Activated B cell treated with CpG ODN at 0.5 μM for 24 hours (primary cell): ENCODE data around the gene CMKLR1. TPM values are rescaled to one million over a fixed set of nuclear protein-coding genes. Genes with fewer than 3 reads are reported as not detected.

Experiments
- ATAC-seq: fragments of 200-7000 bp; cut with Tn5 transposase; one replicate; pipeline ENCODE4 v1.10.0; 2021; ENCODE audit warnings: low read depth, mild to moderate bottlenecking, moderate library complexity
- CTCF ChIA-PET: fragments of 350-600 bp; sonication (Branson Sonifier 250); formaldehyde crosslinking; loops from one replicate; lab custom pipeline; 2021; ENCODE audit warnings: antibody characterized with exemption; lab: Charles Lee
- POLR2A ChIA-PET: fragments of 350-600 bp; sonication (Branson Sonifier 250); formaldehyde crosslinking; loops from one replicate; lab custom pipeline; 2021; ENCODE audit warnings: antibody characterized with exemption; lab: Charles Lee
- DNase-seq: peaks from one replicate; pipeline ENCODE4 v3.0.0; 2022
- H3K27ac Mint-ChIP-seq: one replicate; pipeline ENCODE4 v1.8.0; 2020; ENCODE audit warnings: mixed read lengths
- H3K27me3 Mint-ChIP-seq: one replicate; pipeline ENCODE4 v1.8.0; 2021; ENCODE audit warnings: mixed read lengths
- H3K36me3 Mint-ChIP-seq: one replicate; pipeline ENCODE4 v1.8.0; 2021; ENCODE audit warnings: low read depth, mixed read lengths
- H3K4me1 Mint-ChIP-seq: one replicate; pipeline ENCODE4 v1.8.0; 2021; ENCODE audit warnings: mixed read lengths
- H3K4me3 Mint-ChIP-seq: one replicate; pipeline ENCODE4 v1.8.0; 2020; ENCODE audit warnings: mild to moderate bottlenecking, mixed read lengths
- H3K9me3 Mint-ChIP-seq: one replicate; pipeline ENCODE4 v1.8.0; 2020; ENCODE audit warnings: mixed read lengths
- intact Hi-C: fragments of 100-400 bp; cut with micrococcal nuclease; formaldehyde crosslinking; loops from one replicate; pipeline ENCODE4 v1.15.1; 2024
- total RNA-seq: library from RNA; stranded (reverse); gene quantifications from 2 replicates; pipeline ENCODE4 v1.2.3, GENCODE V29; 2022
- TF ChIP-seq, protein P1 (sequence below): fragments of 200-600 bp; IDR thresholded peaks from one replicate; pipeline ENCODE4 v1.8.0; 2022; ENCODE audit warnings: antibody characterized with exemption, mild to moderate bottlenecking

CMKLR1 gene
- total RNA-seq, 1 donor from 2014 or later: 0.24 TPM

DNA sequence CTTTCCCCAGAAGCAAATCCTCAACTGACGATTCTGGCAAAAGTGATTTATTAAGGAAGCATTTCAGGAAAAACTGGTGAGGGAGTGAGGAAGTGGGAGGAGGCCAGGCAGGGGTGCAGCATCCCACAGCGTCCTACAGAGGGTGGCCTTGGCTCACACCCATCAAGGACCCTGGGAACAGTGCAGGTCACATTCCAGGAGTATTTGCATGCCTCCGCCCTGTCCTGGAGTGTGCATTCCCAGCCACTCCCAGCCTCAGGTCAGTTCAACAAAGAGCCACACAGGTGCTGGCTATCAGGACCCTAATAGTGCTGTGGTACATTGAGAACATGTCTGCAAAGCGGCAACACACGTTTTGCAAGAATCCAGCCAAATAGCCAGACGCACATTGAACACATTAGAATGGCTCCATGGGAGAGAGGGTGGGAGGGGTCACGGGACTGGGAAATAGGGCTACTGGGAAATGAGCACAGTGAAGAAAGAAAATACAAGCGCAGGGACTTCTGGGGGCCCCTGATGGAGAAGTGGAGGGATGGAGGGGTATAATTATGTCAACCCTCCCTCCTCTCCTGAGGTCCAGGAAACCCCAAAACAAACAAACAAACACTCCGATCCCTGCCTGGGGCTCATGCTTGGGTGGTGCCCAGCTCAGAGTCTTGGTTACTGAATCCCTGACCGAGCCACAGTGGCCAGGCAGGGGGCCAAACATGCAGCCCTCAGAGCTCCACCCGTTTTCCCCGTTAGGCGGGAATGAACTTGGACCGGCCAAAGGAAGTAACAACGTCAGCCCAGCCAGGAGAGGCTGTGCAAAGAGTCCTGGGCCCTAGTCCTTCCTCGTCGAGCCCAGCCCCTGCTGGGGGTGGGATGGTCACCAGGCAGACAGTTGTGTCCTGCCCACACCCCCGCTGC, 36.5 kb downstream of the CMKLR1 start:
- intact Hi-C loops: no loop called here
- CTCF ChIA-PET: no interaction called here
- Mint-ChIP-seq H3K27ac (no peak overlapping the region), H3K4me1 (no peaks in the 10 kb centered on the region), H3K4me3 (no peak overlapping the region), H3K9me3 (no peaks in the 10 kb centered on the region), H3K27me3 (peaks cover 20% of the 10 kb centered on the region), H3K36me3 (no peaks in the 10 kb centered on the region)
- DNase-seq (no peak), ATAC-seq (no peak)
- POLR2A ChIA-PET: no interaction called here
- TF ChIP-seq, protein P1, sequence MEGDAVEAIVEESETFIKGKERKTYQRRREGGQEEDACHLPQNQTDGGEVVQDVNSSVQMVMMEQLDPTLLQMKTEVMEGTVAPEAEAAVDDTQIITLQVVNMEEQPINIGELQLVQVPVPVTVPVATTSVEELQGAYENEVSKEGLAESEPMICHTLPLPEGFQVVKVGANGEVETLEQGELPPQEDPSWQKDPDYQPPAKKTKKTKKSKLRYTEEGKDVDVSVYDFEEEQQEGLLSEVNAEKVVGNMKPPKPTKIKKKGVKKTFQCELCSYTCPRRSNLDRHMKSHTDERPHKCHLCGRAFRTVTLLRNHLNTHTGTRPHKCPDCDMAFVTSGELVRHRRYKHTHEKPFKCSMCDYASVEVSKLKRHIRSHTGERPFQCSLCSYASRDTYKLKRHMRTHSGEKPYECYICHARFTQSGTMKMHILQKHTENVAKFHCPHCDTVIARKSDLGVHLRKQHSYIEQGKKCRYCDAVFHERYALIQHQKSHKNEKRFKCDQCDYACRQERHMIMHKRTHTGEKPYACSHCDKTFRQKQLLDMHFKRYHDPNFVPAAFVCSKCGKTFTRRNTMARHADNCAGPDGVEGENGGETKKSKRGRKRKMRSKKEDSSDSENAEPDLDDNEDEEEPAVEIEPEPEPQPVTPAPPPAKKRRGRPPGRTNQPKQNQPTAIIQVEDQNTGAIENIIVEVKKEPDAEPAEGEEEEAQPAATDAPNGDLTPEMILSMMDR: no peak

DNA sequence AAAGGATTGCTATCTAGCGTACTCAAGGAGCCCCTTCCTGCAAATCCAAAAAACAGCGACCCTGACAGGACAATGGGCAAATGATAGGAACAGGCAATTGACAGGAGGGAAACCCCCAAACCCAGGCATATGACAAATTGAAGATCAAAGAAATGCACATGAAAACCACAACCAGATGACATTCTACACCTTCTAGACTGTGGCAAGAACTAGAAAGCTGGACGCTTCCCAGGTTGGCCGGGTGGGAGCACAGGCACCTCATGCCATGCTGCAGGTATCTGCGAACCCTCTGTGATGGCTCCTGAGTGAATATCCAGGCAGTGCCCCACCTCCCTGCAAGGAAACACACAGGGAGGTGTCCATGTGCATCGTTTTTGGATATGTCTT, 37.1 kb downstream of the CMKLR1 start:
- Mint-ChIP-seq H3K27me3 (peaks cover 20% of the 10 kb centered on the region), H3K36me3 (no peaks in the 10 kb centered on the region), H3K4me3 (no peak overlapping the region), H3K4me1 (no peaks in the 10 kb centered on the region), H3K9me3 (no peaks in the 10 kb centered on the region), H3K27ac (no peak overlapping the region)
- ATAC-seq: no peak
- TF ChIP-seq, protein P1: no peak
- POLR2A ChIA-PET: no interaction called here
- no peak for DNase-seq
- CTCF ChIA-PET: no interaction called here
- intact Hi-C loops: no loop called here

DNA sequence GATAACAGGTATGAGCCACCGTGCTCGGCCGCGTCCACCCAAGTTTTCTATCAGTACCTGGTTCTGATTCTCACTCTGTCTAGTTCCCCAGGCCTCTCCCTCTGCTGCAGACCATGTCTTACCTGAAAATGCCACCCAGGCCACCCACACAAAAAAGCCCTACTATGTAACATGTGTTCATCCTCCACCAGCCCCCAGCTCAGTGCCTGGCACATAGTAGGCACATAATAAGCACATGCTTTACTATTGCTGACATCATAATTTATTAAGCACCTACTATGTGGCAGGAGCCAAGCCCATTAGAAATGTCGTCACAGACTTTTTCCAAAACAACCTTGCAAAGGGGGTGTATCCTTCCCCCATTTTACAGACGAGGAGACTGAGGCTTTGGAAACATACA, 37.8 kb downstream of the CMKLR1 start:
- Mint-ChIP-seq H3K4me1 (no peaks in the 10 kb centered on the region), H3K9me3 (no peaks in the 10 kb centered on the region), H3K4me3 (no peak overlapping the region), H3K27me3 (peaks cover 13% of the 10 kb centered on the region), H3K36me3 (no peaks in the 10 kb centered on the region), H3K27ac (no peak overlapping the region)
- ChIA-PET CTCF (no interaction called here), POLR2A (no interaction called here)
- DNase-seq (no peak), ATAC-seq (no peak)
- intact Hi-C loops: no loop called here
- TF ChIP-seq, protein P1: no peak

DNA sequence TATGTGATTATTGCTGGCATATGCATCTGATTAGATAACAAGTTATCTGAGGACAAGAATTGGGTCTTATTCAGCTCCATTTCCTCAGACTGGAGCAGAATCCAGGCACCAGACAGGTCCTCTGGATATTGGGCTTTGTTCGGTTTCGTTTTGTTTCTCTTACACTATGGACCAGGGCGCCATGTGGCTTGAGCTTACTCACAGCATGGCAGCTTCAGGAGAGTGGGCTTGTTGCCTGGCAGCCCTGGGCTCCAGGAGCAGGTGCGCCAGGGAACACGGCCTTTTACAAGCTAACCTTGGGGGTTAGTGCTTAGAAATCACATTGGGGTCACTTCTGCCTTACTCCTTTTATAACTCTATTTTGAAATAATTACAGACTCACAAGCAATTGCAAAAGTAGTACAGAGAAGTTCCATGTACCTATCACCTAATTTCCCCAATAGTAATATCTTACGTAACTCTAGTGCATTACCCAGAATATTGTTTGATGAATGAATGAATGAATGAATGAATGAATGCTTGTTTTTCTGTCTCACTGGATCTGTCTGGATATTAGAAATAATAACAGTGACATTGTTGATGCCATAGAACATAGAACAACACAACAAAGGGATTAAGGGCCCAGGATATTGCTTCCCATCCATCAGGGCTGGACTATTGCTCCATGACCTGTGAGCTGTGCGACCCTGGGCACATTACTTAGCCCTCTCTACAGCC, 39.0 kb downstream of the CMKLR1 start:
- no peaks in the 10 kb centered on the region for H3K36me3 Mint-ChIP-seq
- no peak overlapping the region for H3K27ac Mint-ChIP-seq
- peaks cover 11% of the 10 kb centered on the region for H3K27me3 Mint-ChIP-seq
- no peaks in the 10 kb centered on the region for H3K4me1 Mint-ChIP-seq
- CTCF ChIA-PET: no interaction called here
- DNase-seq: no peak
- TF ChIP-seq, protein P1: no peak
- no peak for ATAC-seq
- H3K9me3 Mint-ChIP-seq: no peaks in the 10 kb centered on the region
- POLR2A ChIA-PET: no interaction called here
- H3K4me3 Mint-ChIP-seq: no peak overlapping the region
- intact Hi-C loops: no loop called here

DNA sequence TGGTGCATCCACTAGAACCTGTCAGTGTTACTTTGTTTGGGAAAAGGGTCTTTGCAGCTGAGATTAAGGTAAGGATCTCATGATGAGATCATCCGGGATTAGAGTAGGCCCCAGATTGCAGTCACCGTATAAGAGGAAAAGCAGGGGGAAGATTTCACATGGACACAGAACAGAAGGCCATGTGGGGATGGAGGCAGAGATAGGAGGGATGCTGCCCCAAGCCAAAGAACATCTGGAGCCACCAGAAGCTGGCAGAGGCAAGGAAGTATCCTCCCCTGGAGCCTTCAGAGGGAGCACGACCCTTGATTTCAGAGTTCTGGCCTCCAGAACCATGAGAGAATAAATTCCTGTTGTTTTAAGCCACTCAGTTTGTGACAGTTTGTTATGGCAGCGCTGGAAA, 39.6 kb downstream of the CMKLR1 start:
- intact Hi-C loops: no loop called here
- no peak for ATAC-seq
- Mint-ChIP-seq H3K27me3 (peaks cover 6% of the 10 kb centered on the region), H3K27ac (no peak overlapping the region), H3K36me3 (no peaks in the 10 kb centered on the region), H3K4me1 (no peaks in the 10 kb centered on the region), H3K9me3 (no peaks in the 10 kb centered on the region), H3K4me3 (no peak overlapping the region)
- no peak for DNase-seq
- ChIA-PET POLR2A (no interaction called here), CTCF (no interaction called here)
- TF ChIP-seq, protein P1: no peak
